Caco-2 (cell line): Measurements from ENCODE around the gene SLC2A9. TPM values are rescaled to one million over a fixed set of nuclear protein-coding genes. Genes with fewer than 3 reads are reported as not detected.

Experiments
- BruUV-seq: library from RNA; stranded (reverse); fragments of 400-500 nt; replicated peaks from 2 replicates; lab custom pipeline; 2021; lab: Mats Ljungman, UMichigan
- CTCF ChIA-PET: fragments of 300-600 bp; sonication (Branson Sonifier 250); formaldehyde crosslinking; loops from one replicate; lab custom pipeline; 2022; ENCODE audit warnings: antibody characterized with exemption; lab: Charles Lee
- POLR2A ChIA-PET: fragments of 300-600 bp; sonication (Branson Sonifier 250); formaldehyde crosslinking; loops from one replicate; lab custom pipeline; 2022; ENCODE audit warnings: antibody characterized with exemption; lab: Charles Lee
- DNase-seq, 2 experiments: peaks; one replicate each; pipeline versions ENCODE4 v3.0.0 to v3.0.0-alpha.2; 2020 to 2022
- H3K27me3 ChIP-seq: replicated peaks from 2 replicates; pipeline ENCODE4 v1.6.0; 2011; ENCODE audit warnings: low read length; ENCODE audit not compliant: control insufficient read depth, insufficient read depth
- H3K36me3 ChIP-seq: 2 replicates; pipeline ENCODE4 v1.5.1; 2011; ENCODE audit warnings: low read length; ENCODE audit not compliant: control insufficient read depth, insufficient read depth
- H3K4me1 ChIP-seq: fragments of 250-450 bp; sonication (Bioruptor Pico); 2 replicates; pipeline ENCODE4 v1.5.1; 2020; ENCODE audit warnings: mild to moderate bottlenecking
- H3K4me3 ChIP-seq: 2 replicates; pipeline ENCODE4 v1.5.1; 2011; ENCODE audit warnings: low read depth, mild to moderate bottlenecking, control low read depth, low read length
- H3K9me3 ChIP-seq: fragments of 250-450 bp; sonication (Bioruptor Pico); 2 replicates; pipeline ENCODE4 v1.5.1; 2020; ENCODE audit warnings: mild to moderate bottlenecking, moderate library complexity
- H3K27ac Mint-ChIP-seq: one replicate; pipeline ENCODE4 v1.8.0; 2022; ENCODE audit warnings: mixed read lengths; ENCODE audit not compliant: unreplicated experiment
- H3K27me3 Mint-ChIP-seq: one replicate; pipeline ENCODE4 v1.8.0; 2022; ENCODE audit warnings: mixed read lengths; ENCODE audit not compliant: insufficient read depth, unreplicated experiment
- H3K36me3 Mint-ChIP-seq: one replicate; pipeline ENCODE4 v1.8.0; 2022; ENCODE audit warnings: mild to moderate bottlenecking, mixed read lengths; ENCODE audit not compliant: insufficient read depth, unreplicated experiment
- H3K4me1 Mint-ChIP-seq: one replicate; pipeline ENCODE4 v1.8.0; 2022; ENCODE audit warnings: low read depth, mixed read lengths; ENCODE audit not compliant: unreplicated experiment
- H3K4me3 Mint-ChIP-seq: one replicate; pipeline ENCODE4 v1.8.0; 2022; ENCODE audit warnings: mild to moderate bottlenecking, moderate library complexity, mixed read lengths; ENCODE audit not compliant: unreplicated experiment
- H3K9me3 Mint-ChIP-seq: one replicate; pipeline ENCODE4 v1.8.0; 2022; ENCODE audit warnings: mixed read lengths; ENCODE audit not compliant: unreplicated experiment
- CTCF ChIP-seq, 2 experiments: fragments of 200-600 bp in 1 of 2; IDR thresholded peaks; 1 replicate in 1 of 2; 2 replicates in 1 of 2; pipeline versions ENCODE4 v1.5.1 to v1.8.0; 2011 to 2022; ENCODE audit warnings: antibody characterized with exemption in 1 of 2, control low read depth in 1 of 2, inconsistent platforms in 1 of 2, low read depth in 1 of 2, low read length in 1 of 2, mild to moderate bottlenecking in 1 of 2, moderate library complexity in 1 of 2; ENCODE audit not compliant: insufficient read depth in 1 of 2, severe bottlenecking in 1 of 2, unreplicated experiment in 1 of 2
- intact Hi-C: fragments of 100-400 bp; cut with micrococcal nuclease; formaldehyde crosslinking; loops from one replicate; pipeline ENCODE4 v1.10.0; 2022; ENCODE audit not compliant: unreplicated experiment
- total RNA-seq: library from RNA; stranded (reverse); gene quantifications from 2 replicates; pipeline ENCODE4 v1.2.3, GENCODE V29; 2022

SLC2A9 gene
- total RNA-seq, 1 experiment from 2014 or later, result 21.0 TPM

GRCh38 chr4:9929111-9929510 lies 92.2 kb downstream of the SLC2A9 start:
- DNase-seq, result no peak
- Histone ChIP-seq H3K4me3 (no peak overlapping the region), H3K4me1 (no peaks in the 10 kb centered on the region), H3K27me3 (no peaks in the 10 kb centered on the region), H3K36me3 (no peaks in the 10 kb centered on the region), H3K9me3 (no peaks in the 10 kb centered on the region)
- Mint-ChIP-seq H3K9me3 (no peaks in the 10 kb centered on the region), H3K4me1 (no peaks in the 10 kb centered on the region), H3K4me3 (no peak overlapping the region), H3K27me3 (no peaks in the 10 kb centered on the region), H3K36me3 (peaks cover 7% of the 10 kb centered on the region), H3K27ac (no peak overlapping the region)
- intact Hi-C loops, result loop anchor here (5.0 kb wide), 1 partner anchor 88 kb away; no protein-coding TSS in a partner anchor
- ChIA-PET CTCF (no interaction called here), POLR2A (no interaction called here)
- no peak for TF ChIP-seq CTCF (IDR thresholded peaks at IDR 0.05; ENCODE audit: insufficient read depth in 1 of 2, low read depth in 1 of 2, low read length in 1 of 2, severe bottlenecking in 1 of 2, unreplicated experiment in 1 of 2)
- BruUV-seq, result no TSS peak

GRCh38 chr4:9927341-9928007 lies 93.8 kb downstream of the SLC2A9 start:
- H3K27me3 ChIP-seq, result no peaks in the 10 kb centered on the region
- ChIA-PET POLR2A (no interaction called here), CTCF (no interaction called here)
- no peaks in the 10 kb centered on the region for H3K36me3 ChIP-seq
- no peak for DNase-seq
- H3K9me3 ChIP-seq, result no peaks in the 10 kb centered on the region
- H3K4me3 ChIP-seq, result no peak overlapping the region
- H3K27ac Mint-ChIP-seq, result no peak overlapping the region
- no peaks in the 10 kb centered on the region for H3K27me3 Mint-ChIP-seq
- no peaks in the 10 kb centered on the region for H3K4me1 ChIP-seq
- no peak overlapping the region for H3K4me3 Mint-ChIP-seq
- H3K36me3 Mint-ChIP-seq, result no peaks in the 10 kb centered on the region
- TF ChIP-seq CTCF (IDR thresholded peaks at IDR 0.05; ENCODE audit: insufficient read depth in 1 of 2, low read depth in 1 of 2, low read length in 1 of 2, severe bottlenecking in 1 of 2, unreplicated experiment in 1 of 2), result no peak
- no TSS peak for BruUV-seq
- no peaks in the 10 kb centered on the region for H3K4me1 Mint-ChIP-seq
- intact Hi-C loops, result loop anchor here (5.0 kb wide), 1 partner anchor 90 kb away; no protein-coding TSS in a partner anchor
- H3K9me3 Mint-ChIP-seq, result no peaks in the 10 kb centered on the region

GRCh38 chr4:9926586-9926985 lies 94.7 kb downstream of the SLC2A9 start:
- intact Hi-C loops, result loop anchor here (5.0 kb wide), 1 partner anchor 91 kb away; no protein-coding TSS in a partner anchor
- H3K36me3 ChIP-seq, result no peaks in the 10 kb centered on the region
- H3K4me3 ChIP-seq, result no peak overlapping the region
- H3K9me3 ChIP-seq, result no peaks in the 10 kb centered on the region
- POLR2A ChIA-PET, result no interaction called here
- CTCF ChIA-PET, result no interaction called here
- BruUV-seq, result no TSS peak
- Mint-ChIP-seq H3K27me3 (no peaks in the 10 kb centered on the region), H3K4me1 (no peaks in the 10 kb centered on the region), H3K36me3 (no peaks in the 10 kb centered on the region), H3K27ac (no peak overlapping the region), H3K4me3 (no peak overlapping the region), H3K9me3 (no peaks in the 10 kb centered on the region)
- no peaks in the 10 kb centered on the region for H3K27me3 ChIP-seq
- H3K4me1 ChIP-seq, result no peaks in the 10 kb centered on the region
- DNase-seq, result no peak
- TF ChIP-seq CTCF (IDR thresholded peaks at IDR 0.05; ENCODE audit: insufficient read depth in 1 of 2, low read depth in 1 of 2, low read length in 1 of 2, severe bottlenecking in 1 of 2, unreplicated experiment in 1 of 2), result no peak
